RPMI8226 (cell line): Measurements from ENCODE around the gene SNAP47.

ENCODE experiments used
- DNase-seq: peaks from one replicate; pipeline ENCODE4 v3.0.0-alpha.2; 2015

SNAP47 gene

DNA sequence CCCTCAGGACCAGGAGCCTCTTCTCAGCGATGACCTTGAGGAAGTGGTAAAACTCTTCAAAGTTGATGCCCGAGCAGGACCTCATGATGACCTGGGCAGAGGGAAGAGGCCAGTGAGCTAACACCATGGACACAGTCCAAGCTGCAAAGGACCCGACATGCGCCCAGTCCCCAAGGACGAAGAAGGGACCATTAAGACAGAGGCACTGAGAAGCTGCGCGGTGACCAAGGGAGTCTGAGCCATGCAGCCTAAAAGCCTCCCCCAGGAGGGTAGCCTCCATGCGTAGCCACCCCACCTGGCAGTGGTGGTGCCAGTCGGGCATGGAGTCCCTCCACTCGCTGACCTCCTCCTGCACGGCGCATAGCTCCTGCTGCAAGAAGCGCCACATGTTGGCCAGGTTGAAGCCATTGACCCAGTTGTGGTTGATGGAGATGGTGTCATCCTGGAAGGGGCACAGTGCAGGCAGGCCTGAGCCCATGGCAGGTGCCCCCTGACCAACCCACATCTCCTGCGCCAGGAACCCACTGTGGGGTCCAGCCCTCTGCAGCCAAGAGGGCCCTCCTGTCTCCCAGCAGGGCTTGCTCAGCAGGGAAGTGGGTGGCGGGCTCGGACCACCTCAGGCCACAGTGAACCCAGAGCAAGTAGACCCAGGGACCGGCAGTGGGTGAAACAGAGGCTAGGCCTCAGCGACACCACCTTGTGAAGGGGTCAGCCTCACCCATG lies 2.5 kb upstream of the SNAP47 start:
- DNase-seq, result no peak

DNA sequence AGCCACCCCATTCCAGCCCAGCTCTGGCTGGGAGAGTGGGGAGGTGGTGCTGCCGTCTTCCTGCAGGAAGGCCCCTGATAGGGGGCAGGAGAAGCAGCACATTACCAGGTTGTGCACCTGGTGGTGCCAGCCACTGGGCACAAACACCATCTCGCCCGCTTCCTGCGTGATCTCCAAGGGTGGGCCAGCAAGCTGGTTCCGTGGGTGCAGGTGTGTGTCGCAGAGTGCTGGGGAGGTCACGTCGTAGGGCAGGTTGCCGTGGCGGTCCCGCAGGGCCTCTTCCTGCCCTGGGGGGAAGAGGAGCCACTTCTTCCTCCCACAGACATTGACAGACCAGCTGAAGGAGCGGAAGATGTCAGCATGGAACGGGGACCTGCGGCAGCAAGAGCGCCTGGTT lies 1.9 kb upstream of the SNAP47 start:
- DNase-seq, result no peak

DNA sequence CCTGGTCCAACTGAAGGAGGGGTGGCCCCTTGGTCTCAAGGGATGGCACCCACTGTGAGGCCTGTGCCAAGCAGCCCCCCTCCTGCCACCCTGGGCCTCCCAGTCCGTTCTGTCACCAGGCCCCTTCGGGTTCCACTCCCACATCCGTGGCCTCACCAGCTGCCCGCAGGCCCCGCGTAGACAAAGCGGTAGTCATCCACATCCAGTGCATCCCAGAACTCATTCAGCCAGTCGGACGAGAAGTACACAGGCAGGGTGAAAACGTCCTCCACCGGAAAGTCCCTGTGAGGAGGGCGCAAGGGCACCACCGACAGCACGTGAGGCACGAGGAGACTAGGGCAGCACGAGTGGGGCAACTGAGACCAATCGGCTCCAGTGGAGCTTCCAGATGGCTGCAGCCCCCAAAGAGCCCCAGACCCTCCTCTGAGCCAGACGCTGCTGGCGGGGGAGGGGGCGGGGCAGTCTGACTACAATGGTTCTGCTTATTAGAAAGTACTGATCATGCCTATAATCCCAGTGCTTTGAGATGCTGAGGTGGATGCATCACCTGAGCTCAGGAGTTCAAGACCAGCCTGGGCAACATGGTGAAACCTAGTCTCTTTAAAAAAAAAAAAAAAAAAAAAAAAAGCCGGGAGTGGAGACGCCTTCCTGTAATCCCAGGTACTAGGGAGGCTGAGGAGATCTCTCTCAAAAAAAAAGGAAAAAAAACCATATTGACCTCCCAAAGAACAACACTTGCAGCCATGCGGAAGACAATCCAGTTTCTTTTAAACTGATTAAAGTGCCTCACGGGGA lies 1.3 kb upstream of the SNAP47 start:
- DNase-seq, result no peak

DNA sequence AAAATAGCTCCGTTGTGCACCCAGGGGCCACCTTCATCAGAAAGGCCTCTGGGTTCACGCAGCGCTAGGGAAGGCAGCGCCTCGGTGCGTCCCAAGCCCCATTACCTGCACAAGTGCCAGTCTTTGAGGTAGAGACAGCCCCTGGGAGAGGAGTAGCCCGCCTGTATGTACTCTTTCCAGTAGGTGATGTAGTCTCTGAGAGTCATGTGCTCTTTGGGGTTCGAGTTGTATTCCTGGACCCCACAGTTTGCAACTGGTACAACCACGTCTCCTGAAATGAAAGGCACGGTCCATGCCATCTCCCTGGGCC lies 734 bp upstream of the SNAP47 start:
- peak; percentile 36 for DNase-seq

DNA sequence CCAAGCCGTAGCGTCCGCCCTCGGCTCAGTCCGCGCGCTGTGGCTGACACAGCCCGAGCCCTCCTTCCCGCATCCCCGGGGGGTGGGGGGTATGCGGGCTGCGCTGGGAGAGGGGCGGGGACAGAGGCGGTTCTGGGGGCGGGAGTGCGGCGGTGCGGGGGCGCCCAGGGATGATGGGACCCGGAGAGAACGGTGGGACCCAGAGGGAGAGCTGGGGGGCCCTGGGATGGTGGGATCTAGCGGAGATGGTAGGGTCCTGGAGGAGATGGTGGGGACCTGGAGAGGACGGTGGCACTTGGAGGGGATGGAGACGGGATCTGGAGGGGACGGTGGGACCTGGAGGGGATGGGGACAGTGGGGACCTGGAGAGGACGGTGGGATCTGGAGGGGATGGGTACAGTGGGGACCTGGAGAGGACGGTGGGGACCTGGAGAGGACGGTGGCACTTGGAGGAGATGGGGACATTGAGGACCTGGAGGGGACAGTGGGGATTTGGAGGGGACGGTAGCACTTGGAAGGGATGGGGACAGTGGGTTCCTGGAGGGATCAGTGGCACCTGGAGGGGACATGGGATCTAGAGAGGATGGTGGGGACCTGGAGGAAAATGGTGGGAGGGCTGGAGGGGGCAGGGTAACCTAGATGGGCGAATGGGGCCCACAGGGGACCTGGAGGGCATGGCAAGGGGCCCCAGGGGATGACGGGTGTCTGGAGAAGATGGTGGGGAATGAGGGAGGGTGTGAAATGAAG lies 477 bp downstream of the SNAP47 start:
- no peak for DNase-seq

DNA sequence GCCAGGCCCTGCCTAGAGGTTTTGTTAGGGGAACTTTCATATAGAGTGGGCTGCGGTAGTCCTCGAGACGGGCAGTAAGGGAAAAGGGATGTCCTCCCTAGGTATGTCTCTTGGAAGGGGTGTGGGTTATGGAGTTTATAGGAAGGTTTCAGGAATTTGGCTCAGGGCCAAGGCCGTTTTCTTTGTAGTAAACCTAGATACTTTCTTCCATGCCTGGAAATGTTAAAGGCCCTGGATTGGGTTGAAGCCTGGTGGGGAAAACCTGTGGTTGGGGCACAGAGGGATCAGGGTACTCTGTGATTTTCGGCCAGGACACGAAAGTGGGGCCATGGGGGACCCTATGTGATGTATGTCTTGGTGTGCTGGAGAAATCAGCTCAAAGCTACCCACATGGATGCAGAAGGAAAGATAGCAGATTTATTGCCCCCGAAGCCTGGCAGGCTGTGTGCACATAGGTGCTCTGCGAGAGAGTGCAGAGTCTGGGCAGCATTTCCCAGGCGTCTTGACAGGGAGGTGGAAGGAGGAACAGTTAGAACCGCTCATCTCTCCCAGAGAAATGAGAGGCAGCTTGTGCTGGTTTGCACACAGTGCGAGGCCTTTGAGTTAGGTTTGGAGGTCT lies 1.7 kb downstream of the SNAP47 start:
- DNase-seq, result no peak

DNA sequence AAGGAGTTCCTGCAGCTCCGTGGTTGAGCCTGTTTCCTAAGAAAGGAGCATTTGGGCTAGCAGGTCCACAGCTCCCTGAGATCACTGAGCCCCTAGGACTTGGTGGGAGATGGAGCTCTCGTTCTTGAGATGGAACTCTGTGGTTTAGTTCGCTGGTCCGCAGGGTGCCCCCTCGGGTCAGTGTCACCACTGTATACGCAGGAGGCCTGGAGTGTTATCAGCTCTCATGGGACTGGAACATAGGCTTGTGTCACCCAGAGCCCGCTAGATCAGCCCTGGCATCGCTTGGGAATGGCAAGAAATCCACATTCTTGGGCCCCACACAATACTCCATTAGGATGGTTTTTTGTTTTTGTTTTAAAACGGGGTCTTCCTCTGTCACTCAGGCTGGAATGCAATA lies 3.6 kb downstream of the SNAP47 start:
- DNase-seq, result no peak

DNA sequence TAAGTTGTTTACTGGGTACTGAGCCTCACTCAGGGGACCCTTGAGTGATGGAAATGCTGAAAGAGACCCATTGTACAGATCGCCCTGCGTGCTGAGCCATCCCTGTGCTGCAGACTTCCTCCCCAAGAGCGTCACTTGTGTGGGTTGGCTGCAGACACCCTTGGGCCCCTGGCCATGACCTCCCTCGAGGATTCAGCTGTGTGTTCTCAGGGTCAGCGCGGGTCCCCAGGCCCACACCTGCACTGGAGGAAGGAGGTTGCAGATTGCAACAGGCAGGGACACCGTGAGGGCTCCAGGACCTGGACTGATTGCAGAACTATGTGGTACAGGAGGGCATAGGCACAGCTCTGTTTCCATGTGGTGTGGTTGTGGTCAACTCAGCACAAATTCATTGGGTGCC lies 4.4 kb downstream of the SNAP47 start:
- DNase-seq, result no peak

DNA sequence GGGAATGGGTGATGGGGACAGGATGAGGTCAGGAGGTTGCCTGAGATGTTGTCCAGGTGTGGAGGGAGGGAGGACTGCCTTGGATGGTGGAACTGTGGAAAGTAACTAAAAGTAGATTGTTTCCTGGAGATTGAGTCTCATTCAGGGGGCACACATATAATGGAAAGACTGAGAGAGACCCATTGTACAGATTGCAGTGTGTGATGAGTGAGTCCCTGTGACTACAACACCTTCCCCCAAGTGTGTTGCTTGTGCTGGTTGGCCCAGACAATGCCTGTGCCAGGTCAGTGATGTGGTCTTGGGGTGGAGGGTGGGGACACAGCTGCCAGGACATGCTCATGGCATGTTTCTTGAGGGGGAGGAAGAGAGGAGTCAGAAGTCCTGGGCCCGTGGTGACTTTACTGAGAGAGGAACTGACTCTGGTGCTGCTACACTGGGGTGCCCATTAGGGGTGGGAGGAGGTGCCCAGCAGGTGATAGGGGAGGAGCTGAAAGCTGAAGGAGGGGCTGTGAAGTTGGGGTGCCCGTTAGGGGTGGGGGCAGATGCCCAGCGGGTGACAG lies 5.2 kb downstream of the SNAP47 start:
- no peak for DNase-seq

DNA sequence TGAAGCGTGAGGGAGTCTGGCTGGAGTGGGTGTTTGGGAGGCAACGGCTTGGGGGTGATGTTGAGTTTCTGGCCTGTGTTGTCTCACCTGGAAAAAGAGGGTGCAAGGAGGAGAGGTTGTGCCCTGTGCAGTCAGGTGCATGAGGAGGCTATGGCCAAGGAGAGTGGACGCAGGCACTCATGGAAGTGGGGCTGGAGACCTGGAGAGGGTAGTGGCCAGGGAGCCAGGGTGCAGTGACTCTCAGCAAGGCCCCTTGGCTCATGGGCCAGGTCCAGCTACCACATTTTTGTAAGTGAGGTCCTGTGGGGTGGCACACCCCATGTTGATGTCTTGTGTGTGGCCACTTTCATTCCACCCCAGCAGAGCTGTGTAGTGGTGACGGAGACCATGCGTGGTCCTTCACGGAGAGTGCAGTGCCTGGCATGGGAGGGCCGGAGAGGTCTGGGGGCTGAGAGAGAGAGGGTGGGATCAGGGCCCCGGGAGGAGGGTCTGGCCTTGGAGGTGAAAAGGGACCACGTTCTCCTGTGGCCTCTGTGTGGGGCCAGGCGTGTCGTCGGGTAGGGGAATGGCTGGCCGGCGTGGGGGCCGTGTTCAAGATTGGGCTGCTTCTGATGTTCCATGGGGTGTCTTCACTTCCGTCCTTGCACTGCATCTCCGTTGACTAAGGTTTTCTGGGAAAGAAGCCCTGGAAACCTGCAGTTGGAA lies 6.1 kb downstream of the SNAP47 start:
- no peak for DNase-seq

DNA sequence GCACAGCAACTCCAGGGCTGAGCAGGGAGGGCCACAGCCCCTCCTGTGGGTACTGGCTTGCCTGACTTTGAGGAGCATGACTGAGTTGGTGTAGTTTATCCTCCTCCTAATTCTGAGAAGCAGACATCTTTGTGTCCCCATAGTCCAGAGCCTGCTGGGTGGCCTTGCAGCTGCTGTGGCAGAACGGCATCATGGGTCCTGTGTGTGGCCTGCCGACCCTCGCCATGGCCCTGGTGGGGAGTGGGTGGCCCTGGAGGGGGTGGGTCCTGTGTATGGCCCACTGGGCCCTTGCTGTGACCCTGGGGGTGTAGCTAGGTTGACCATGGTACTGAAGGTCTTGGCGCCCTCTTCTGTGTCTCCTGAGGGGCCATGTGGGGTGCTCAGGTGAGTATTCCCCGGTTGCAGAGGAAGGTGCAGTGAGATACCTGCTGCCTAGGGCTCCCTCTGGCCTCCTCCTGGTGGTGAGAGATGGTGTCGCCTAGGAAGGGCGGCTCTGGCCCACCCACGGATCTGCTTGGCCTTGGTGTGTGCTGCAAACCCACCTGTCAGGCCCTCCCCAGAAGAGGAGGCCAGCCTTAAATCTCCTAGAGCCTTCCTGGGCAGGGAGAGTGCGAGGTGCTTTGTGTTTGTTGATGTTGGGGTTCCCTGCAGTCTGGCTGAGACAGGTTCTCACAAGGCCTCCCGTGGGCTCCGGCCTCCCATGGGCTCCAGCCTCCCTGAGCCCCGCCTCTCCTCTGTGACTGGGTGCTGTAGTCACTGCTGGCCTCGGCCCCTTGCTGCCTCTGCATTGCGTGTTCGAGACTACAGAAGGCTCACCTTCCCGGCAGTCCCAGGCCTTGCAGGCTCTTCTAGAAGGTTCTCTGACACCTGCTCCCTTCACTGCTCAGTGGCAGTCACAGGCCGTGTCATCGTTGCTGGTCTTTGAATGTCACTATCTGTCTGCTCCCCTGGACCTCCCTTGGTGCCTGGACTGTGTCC lies 7.8 kb downstream of the SNAP47 start:
- no peak for DNase-seq

DNA sequence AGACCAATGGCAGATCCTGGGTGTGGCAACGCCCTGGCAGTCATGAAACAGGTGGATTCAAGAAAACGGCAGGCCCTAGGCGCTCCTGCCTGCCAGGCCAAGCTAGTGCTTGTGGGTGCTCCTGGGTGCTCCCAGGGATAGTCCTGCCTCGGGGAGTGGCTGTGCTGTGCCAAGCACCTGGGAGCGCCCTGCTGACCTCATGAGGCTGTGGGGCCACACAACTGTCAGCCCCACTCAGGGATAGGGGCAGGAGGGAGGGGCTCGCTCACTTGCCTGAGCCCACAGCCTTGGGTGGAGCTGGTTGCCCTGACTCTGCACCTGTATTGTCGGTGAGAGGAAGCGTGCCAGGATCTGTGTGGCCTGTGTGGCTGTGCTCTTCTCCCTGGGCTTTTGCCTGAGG lies 9.4 kb downstream of the SNAP47 start:
- DNase-seq, result peak; percentile 96

DNA sequence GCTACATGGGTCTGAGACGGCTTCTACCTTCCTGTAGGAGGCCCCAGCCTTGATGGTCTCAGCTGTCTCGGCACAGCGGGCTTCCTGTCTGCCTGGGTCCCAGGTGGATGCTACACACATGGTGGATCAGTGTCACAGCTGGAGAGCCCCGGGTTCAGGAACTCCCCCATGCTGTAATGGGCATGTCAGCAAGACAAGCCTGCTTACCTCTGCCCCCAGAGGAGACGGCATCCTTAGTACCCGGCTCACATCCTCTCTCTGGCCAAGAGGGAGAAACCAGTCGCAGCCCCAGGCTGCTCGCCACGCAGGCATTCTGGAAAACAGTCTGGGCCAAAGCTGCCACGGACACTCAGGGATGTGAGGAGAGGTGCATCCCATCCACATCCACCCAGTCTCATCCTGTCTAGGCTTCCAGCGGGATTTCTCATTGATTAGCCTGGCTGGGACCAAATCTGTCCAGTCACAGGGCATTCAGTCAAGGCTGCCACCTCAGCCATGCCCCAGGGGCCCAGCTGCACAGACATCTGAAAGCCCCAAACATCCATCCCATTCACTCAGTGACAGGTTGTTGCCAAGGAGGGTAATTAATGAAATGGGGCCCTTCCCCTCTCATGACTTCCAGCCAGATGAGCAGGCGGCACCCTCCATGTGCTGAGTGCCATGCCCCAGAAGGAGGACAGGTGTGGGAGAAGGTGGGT lies 10.5 kb downstream of the SNAP47 start:
- DNase-seq, result peak; percentile 39

DNA sequence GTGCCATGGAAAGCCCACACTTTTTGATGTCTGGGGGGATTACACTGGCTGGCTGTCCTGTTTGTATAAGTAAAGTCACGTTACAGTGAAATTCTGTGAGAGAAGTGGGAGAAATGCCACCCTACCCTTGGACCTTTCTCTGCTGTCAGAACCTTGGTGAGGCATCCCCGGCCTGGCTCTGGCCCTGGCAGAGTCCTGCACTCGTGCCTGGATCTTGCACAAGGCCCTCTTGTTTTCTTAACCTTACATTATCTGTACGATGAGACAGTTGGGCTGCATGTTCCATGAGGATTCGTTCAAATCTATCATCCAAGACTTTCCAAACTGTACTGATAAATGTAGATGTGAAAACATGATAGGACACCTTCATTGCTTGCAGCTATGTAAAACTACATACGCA lies 11.4 kb downstream of the SNAP47 start:
- no peak for DNase-seq

DNA sequence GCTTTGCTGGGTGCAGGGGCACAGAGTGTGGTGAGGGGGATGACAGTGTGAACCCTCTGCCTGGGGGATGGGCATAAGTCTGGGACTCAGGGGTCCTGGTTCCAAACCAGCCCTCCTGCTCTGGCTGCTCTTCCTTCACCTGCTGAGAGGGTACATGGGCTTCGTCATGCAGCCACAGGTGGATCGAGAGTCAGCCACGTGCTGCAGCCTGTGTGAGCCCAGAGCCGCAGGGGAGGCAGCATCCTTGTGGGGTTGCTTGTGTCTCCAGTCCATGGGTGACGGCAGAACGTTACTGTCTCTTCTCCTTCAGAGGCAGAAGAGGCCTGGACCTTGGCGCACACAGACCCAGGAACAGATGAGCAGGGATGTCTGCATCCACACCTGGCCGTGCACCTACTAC lies 12.1 kb downstream of the SNAP47 start:
- no peak for DNase-seq

DNA sequence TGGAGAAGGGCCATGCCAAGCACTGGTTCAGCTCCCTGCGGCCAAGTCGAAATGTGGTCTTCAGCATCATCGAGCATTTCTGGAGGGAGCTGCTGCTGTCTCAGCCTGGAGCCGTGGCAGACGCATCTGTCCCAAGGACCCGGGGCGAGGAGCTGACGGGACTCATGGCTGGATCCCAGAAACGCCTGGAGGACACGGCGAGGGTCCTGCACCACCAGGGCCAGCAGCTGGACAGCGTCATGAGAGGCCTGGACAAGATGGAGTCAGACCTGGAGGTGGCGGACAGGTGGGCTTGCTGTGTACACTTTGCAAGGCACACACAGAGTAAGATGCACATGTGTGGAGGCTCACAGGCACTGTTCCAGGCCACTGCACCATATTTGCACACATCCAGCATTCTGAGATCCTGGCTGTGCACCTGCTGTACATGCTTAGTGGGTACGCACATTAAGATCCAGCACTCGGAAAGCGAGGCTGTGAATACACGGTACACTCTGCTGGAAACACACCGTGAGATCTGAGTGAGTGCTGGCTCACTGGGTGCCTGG lies 12.8 kb downstream of the SNAP47 start:
- DNase-seq, result no peak

DNA sequence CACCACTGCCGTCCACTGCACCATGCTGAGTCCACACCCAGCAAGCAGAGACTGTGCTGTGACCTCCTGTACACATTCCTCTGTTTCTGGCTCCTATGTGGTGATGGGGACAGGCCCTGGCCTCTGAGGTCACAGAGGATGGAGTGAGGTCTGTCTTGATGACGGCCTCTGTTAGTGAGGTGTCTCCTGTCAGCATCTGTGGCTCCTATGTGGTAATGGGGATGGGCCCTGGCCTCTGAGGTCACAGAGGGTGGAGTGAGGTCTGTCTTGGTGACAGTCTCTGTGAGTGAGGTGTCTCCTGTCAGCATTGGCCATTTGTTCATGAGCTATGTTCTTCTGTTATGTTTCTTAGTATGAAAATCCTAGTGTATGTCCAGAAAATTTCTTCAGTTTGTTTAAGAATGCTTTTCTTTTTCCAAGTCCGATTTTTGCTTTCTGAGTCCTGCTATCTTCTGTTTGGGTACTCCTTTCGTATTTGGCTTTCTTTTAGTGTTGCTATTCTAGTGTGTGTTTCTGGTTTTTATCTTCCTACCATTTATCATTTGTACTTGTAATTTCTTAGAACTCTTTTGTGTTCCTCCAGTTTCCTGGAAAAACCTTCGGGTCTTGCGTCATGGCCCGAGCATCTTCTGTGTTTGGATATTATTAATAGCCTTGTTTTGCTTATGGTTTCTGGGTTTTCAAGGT lies 13.4 kb downstream of the SNAP47 start:
- no peak for DNase-seq

DNA sequence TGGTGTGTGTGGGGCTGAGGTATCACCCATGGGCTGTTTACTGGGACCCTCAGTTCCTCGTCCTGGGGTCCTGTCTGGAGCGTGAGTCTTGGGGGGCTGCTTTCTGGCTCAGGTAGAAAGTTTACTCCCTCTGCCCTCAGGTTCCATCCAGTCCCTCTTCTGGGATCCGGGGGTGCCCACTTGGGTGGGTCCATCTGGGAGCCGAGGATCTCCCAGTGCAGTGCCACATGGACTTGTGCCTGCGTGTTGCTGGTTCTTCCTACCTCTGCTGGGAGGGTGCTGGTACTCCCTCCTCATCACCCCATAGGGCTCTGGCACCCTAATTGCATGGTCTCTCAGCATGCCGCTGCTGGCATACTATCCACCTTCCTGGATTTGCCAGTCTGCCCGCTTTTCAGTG lies 14.0 kb downstream of the SNAP47 start:
- no peak for DNase-seq

DNA sequence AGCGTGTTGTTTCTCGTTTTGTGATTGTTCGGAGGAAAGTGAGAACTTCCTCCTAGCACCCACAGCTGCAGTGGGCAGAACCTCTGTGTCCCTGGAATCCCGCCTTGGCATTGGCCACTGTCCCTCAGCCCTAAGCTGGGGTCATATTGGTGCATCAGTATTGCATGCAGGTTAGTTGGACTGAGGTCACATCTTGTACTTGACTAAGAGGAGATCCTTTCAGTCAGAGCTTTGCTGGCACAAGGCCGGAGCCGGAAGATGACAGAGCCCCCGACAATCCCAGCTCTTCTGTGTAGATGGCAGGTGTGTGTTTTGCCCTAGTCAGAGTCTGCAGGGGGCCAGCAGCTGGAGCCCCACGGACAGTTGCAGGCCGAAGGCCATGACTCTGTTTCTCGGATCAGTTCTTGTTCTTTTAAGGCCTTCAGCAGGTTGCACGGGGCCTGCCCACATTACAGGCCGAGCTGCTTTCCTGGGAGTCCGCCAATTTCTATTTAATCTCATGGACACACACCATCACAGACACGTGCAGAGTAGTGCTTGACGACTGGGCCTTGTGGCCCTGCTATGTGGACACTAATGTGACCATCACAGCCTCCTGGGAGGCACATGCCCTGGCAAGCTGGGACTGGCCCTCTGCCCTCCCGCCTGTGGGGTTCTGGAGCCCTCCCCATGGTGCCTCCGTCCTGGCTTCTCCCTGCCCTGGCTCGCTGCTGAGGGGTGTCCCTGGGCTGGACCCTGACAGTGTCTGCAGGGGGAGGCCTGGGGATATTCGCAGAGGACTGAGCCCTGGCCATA lies 14.9 kb downstream of the SNAP47 start:
- DNase-seq, result no peak
